ENCODE results near the gene ZBTB18. TPM values are rescaled to one million over a fixed set of nuclear protein-coding genes. Genes with fewer than 3 reads are reported as not detected.
"Not testable (repeated sequence)": the region's sequence is repeated elsewhere in the genome, so short reads cannot be mapped to it uniquely, and the experiment has no call there.

The ZBTB18 gene
- total RNA-seq, 4 donors from 2014 or later = 6.7 to 14.7 (median 11.8) TPM

DNA sequence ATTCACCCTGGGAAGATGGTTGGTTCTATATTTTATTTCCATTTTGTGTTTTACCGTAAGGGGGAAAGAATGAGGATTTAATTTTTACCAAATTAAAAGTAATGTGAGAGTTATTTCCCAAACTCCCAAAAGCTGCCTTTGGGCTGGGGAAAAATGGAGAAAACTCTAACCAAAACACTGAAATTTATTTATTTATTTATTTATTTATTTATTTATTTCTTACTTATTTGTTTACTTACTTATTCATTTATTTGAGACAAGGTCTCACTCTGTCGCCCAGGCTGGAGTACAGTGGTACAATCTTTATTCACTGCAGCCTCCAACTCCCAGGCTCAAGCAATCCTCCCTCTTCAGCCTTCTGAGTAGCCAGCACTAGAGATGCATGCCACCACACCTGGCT, 38.0 kb upstream of the ZBTB18 start:
- H3K36me3 ChIP-seq = no peaks in the 10 kb centered on the region
- H3K4me1 ChIP-seq = peaks cover 9% of the 10 kb centered on the region
- TF ChIP-seq, protein P1, sequence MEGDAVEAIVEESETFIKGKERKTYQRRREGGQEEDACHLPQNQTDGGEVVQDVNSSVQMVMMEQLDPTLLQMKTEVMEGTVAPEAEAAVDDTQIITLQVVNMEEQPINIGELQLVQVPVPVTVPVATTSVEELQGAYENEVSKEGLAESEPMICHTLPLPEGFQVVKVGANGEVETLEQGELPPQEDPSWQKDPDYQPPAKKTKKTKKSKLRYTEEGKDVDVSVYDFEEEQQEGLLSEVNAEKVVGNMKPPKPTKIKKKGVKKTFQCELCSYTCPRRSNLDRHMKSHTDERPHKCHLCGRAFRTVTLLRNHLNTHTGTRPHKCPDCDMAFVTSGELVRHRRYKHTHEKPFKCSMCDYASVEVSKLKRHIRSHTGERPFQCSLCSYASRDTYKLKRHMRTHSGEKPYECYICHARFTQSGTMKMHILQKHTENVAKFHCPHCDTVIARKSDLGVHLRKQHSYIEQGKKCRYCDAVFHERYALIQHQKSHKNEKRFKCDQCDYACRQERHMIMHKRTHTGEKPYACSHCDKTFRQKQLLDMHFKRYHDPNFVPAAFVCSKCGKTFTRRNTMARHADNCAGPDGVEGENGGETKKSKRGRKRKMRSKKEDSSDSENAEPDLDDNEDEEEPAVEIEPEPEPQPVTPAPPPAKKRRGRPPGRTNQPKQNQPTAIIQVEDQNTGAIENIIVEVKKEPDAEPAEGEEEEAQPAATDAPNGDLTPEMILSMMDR (IDR thresholded peaks at IDR 0.05) = no peak
- TF ChIP-seq EP300 (IDR thresholded peaks at IDR 0.05) (no peak), POLR2AphosphoS5 (IDR thresholded peaks at IDR 0.05) (no peak), POLR2A (IDR thresholded peaks at IDR 0.05) (no peak)
- no peaks in the 10 kb centered on the region for H3K27me3 ChIP-seq
- H3K9me3 ChIP-seq = no peaks in the 10 kb centered on the region
- no peak overlapping the region for H3K27ac ChIP-seq
- WGBS = 92% methylated on average over 2 of the region's 2 CpGs
- no peak for DNase-seq (ENCODE audit: low spot score in 2 of 2)
- no peak overlapping the region for H3K4me3 ChIP-seq

DNA sequence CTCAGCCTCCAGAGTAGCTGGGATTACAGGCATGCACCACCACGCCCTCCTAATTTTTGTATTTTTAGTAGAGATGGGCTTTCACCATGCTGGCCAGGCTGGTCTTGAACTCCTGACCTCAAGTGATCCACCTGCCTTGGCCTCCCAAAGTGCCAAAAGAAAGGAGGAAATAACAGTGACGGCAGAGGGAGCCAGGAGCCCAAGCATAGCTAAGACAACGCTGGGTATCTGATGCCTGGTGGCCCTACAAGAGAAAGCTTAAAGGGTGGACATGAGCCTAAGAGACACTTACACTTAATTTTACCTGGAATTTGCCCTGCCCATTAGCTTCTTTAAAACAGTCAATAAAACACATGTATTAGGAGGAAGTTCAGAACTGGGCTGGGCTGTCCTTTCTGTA, 36.2 kb upstream of the ZBTB18 start:
- DNase-seq (ENCODE audit: low spot score in 2 of 2); H3K27ac ChIP-seq: not testable (repeated sequence)
- 79% methylated on average over 3 of the region's 3 CpGs for WGBS

DNA sequence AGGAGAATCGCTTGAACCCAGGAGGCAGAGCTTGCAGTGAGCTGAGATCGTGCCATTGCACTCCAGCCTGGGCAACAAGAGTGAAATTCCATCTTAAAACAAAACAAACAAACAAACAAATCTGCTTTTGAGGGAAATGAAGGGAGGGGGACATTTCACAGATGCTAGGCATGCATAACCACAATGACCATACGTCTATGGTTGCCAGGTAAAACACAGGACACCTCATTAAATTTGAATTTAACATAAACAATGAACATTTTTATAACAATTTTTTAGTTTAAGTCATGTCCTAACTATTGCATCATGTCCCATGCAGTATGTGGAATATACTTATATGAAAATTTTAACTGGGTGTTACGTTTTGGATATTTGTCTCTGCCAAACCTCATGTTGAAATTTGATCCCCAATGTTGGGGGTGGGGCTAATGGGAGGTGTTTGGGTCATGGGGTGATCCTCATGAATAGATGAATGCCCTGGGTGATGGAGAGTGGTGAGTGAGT, 31.0 kb upstream of the ZBTB18 start:
- H3K4me3 ChIP-seq = no peak overlapping the region
- no peaks in the 10 kb centered on the region for H3K4me1 ChIP-seq
- no peaks in the 10 kb centered on the region for H3K36me3 ChIP-seq
- WGBS = 56% methylated on average over 4 of the region's 4 CpGs
- no peaks in the 10 kb centered on the region for H3K27me3 ChIP-seq
- no peak for TF ChIP-seq POLR2A (IDR thresholded peaks at IDR 0.05)
- TF ChIP-seq POLR2AphosphoS5 (IDR thresholded peaks at IDR 0.05) = no peak
- TF ChIP-seq, protein P1 (IDR thresholded peaks at IDR 0.05) = no peak
- no peak for TF ChIP-seq EP300 (IDR thresholded peaks at IDR 0.05)
- DNase-seq (ENCODE audit: low spot score in 2 of 2) = no peak
- H3K9me3 ChIP-seq = no peaks in the 10 kb centered on the region
- H3K27ac ChIP-seq = no peak overlapping the region

More for the DNA sequence above, 36.2 kb upstream of the ZBTB18 start:
- not testable (repeated sequence) for H3K36me3 ChIP-seq, H3K9me3 ChIP-seq, H3K4me1 ChIP-seq, H3K4me3 ChIP-seq, H3K27me3 ChIP-seq

DNA sequence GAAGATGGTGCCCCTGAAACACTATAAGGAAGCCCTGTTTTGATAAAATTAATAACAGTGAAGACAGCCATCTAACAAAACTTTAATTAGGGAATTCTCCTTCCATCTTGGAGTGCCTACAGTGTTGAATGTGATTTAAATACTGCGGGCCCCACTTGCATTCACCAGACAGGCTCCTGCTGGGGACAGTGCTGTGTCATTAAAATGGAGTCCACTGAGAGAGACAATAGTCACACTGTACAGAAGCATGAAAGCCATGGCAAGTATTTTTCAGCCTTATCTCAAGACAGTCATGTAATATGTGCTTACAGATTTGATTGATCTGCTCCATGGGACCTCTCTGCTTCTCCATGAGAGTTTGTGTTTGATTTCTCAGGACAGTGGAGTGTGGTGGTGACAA, 29.7 kb upstream of the ZBTB18 start:
- no peak overlapping the region for H3K27ac ChIP-seq
- no peak for DNase-seq (ENCODE audit: low spot score in 2 of 2)
- H3K4me3 ChIP-seq = no peak overlapping the region
- no peaks in the 10 kb centered on the region for H3K4me1 ChIP-seq
- no peak for TF ChIP-seq POLR2AphosphoS5 (IDR thresholded peaks at IDR 0.05)
- no peak for TF ChIP-seq POLR2A (IDR thresholded peaks at IDR 0.05)
- TF ChIP-seq, protein P1 (IDR thresholded peaks at IDR 0.05) = no peak
- TF ChIP-seq EP300 (IDR thresholded peaks at IDR 0.05) = no peak
- 93% methylated on average over 1 of the region's 1 CpG for WGBS
- H3K27me3 ChIP-seq = no peaks in the 10 kb centered on the region
- no peaks in the 10 kb centered on the region for H3K9me3 ChIP-seq
- H3K36me3 ChIP-seq = no peaks in the 10 kb centered on the region

DNA sequence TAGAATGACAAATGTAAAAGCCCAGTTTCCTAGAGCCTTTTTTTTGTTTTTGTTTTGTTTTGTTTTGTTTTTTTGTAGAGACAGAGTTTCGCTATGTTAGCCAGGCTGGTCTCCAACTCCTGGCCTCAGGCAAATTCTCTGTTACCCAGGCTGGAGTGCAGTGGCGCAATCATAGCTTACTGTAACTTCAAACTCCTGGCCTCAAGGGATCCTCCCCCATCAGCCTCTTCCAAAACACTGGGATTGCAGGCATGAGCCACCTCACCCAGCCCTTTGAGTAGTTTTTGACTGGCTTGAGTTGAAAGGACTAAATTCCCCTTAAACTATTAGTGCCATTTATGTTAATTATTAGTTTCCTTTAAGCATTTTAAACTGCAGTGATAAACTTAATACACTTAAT, 28.8 kb upstream of the ZBTB18 start:
- DNase-seq (ENCODE audit: low spot score in 2 of 2) = no peak
- Histone ChIP-seq H3K4me3 (no peak overlapping the region), H3K27me3 (no peaks in the 10 kb centered on the region), H3K9me3 (no peaks in the 10 kb centered on the region), H3K27ac (no peak overlapping the region), H3K4me1 (no peaks in the 10 kb centered on the region), H3K36me3 (no peaks in the 10 kb centered on the region)
- no peak for TF ChIP-seq EP300 (IDR thresholded peaks at IDR 0.05)
- WGBS = 72% methylated on average over 2 of the region's 2 CpGs

DNA sequence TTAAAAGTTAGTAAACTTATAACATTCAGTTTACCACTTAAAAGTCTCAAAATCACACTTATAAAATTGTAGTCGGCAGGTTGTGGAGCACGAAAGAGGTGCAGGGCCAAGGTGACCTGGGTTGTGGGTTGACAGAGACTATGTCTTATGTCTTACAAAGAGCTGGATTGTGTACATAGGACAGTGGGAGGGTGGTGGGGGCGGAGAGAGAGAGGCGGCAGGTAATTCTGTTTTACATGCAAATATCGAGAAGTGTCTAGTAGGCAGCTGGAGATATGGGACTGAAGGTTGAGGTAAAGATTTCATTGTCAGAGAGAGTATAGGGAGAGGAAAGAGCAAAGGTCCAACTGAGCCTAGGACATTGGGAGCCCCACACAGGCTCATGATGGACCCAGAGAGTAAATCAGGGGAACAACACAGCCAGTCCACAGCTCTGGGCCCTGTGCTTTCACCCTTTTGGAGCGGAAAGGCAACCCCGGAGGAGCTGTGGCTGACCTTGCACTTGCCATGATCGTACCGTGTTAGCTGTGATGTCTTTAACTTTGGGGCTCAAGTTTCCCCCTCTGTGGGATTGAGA, 28.1 kb upstream of the ZBTB18 start:
- H3K36me3 ChIP-seq = no peaks in the 10 kb centered on the region
- TF ChIP-seq EP300 (IDR thresholded peaks at IDR 0.05) (no peak), POLR2A (IDR thresholded peaks at IDR 0.05) (no peak), POLR2AphosphoS5 (IDR thresholded peaks at IDR 0.05) (no peak)
- TF ChIP-seq, protein P1 (IDR thresholded peaks at IDR 0.05) = no peak
- no peaks in the 10 kb centered on the region for H3K4me1 ChIP-seq
- no peak overlapping the region for H3K27ac ChIP-seq
- H3K9me3 ChIP-seq = no peaks in the 10 kb centered on the region
- H3K27me3 ChIP-seq = no peaks in the 10 kb centered on the region
- 90% methylated on average over 9 of the region's 9 CpGs for WGBS
- no peak for DNase-seq (ENCODE audit: low spot score in 2 of 2)
- no peak overlapping the region for H3K4me3 ChIP-seq
